Stimulated activated CD4-positive, alpha-beta T cell treated with anti-CD3 and anti-CD28 coated beads, Interleukin-1b, Interleukin-23, amount 100 ng/mL, for 24 hours (primary cell): ENCODE results near the gene BABAM1.
A peak's percentile ranks its signal among the peaks of the same experiment; 100 is the strongest.

Source experiments
- DNase-seq, 4 experiments: peaks; one replicate each; pipeline ENCODE4 v3.0.0-alpha.2; 2020; ENCODE audit warnings: low read depth in 4 of 4, low spot score in 1 of 4

The BABAM1 gene

DNA sequence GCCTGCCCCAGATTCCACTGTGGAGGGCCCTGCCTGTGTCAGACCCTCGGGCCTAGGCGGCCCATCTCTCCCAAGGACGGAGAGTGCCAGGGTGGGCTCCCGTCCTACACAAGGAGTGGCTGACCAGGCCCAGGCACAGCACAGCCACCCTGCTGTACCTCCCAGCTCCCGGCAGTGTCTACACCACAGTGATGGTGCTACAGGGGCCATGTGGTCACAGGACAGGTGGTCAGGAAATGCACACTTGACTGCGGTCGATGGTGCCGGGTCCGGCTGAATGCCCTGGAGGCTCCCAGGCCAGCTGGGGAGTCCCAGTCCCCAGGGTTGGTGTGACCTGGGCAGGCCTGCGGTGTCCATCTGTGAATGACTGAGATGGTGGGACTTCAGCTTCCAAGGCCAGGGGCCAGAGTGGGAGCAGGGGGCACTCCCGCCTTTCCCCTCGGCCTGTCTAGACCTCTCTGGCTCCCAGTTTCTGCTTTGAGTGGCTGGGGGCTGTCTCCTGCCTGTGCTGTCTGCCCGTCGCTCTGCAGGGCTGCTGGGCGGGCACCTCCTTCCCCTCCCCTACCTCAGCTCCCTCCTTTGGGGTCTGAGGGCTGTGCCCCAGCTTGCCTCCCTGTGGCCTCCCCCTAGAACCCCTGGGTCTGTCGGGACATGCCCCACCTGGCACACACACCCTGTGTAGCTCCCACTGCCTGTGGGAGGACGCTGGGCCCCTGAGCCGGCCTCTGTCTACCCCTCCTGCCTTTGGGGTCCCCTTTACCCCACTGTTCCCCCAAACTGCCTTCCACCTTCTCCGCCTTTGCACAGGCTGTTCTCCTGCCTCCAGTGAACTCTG is 54.6 kb downstream of the BABAM1 start:
- no peak for DNase-seq

DNA sequence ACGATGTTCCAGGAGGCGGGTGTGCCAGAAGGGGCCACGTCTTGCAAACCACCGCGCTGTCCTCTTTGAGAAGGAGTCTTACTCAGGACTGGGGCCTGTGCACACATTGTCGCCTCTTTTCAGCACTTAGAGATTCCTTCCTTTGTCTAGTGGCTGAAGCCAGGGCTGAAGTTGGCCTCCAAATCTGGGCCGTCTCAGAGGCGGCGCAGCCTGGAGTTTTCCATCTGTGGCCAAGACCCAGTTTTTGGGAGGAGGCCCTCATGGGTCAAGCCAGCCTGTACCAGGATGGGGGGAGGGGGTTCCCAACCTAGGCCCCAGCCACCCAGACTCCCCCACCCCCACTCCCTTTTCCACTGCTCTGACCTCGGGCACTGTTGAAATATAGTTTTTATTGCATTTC is 55.6 kb downstream of the BABAM1 start:
- DNase-seq = no peak

DNA sequence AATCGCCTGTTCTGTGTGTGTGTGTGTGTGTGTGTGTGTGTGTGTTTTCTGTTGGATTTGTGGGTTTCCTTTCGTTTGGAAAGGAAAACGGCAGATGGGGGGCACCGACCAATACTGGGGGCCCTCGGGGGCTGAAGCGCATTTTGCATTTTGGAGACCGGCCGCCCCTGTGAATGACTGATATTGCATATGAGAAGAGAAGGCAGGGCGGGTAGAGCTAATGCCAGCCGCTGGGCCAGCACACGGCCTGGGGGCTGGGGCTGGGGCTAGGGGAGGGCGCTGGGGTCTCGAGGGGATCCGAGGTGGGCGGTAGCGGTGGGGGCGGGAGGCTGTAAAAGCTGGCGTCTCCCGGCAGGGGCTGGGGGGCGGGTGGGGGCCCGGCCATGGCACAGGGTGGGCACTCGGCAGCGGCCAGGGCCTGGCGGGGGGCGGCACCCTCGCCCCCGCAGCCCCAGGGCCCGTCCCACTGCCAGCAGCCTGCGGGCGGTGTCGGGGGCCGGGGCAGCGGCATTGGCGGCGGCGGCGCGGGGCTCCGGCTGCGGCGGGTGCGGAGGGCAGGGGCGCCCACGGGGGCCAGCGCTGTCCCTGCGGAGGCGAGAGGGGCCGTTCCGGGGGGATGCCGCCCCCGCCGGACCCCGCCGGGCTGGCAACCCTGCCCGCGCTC is 56.2 kb downstream of the BABAM1 start:
- DNase-seq = no peak

DNA sequence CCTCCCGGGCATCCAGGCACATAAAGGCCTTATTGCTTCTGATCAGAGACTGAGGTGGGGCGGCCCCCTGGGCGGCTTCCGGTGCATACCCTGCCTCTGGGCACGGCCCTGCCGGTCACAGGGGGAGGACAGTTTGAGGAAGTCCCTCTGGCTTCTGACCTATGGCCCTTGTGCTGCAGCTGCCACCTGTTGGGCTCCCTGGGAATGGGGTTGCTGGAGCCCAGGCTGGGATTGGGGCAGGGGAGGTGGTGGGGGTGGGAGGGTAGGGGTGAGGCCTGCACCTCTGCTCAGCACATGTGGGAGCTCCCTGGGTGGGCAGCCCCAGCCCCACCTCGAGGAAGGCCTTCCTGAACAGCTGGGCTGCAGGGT is 56.7 kb downstream of the BABAM1 start:
- no peak for DNase-seq

DNA sequence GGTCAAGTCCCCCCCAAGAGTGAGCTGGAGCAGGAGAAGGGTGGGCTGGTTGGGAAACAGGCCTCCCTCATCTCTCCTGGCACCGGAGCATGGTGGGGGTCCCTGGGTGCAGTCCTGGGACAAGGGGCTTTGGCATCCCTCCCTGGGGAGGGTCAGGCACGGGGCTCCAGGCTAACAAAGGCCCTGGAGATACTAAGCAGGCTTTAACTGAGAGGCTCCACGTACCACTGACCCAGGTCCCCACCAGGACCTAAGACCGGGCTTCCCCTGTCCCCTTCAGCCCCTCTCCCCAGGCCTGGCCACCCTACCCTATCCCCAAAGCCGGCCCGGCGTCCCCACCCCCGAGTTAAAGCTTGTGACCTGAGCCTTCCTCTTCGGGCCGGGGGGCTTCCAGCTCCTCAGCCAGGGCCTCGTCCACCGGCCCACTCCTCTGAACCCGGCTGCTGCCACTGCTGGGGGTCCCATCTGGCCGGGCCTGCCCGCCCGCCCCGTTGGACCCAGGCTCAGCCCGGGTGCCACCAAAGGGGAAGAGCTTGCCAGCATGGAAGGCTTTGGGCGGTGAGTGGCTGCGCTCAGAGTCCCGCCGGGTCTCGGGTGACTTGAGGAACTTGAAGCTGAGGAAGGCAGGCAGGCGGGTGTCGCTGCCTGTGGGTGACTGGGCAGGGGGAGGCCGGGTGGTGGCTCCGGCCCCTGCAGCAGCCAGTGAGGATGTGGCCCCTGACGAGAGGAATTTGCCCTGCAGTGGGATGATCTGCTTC is 57.3 kb downstream of the BABAM1 start:
- DNase-seq = no peak

DNA sequence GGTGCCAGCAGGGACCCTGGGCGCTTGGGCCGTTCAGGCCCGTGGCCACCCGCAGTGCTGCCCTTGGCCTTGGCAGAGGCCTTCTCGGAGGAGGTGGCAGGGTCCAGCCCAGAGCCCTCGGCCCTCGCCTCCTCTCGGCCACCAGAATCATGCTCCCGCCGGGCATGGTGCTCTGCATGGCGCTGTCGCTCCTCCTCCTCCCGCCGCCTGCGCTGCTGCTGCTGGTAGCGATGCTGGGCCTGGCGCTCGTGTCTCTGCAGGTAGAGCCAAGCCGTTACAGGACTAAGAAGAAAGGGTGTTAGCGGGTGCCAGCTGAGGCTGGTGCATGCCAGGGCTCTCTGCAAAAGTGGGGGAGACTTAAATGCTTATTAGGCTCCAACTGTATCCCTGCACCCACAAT is 57.9 kb downstream of the BABAM1 start:
- no peak for DNase-seq

DNA sequence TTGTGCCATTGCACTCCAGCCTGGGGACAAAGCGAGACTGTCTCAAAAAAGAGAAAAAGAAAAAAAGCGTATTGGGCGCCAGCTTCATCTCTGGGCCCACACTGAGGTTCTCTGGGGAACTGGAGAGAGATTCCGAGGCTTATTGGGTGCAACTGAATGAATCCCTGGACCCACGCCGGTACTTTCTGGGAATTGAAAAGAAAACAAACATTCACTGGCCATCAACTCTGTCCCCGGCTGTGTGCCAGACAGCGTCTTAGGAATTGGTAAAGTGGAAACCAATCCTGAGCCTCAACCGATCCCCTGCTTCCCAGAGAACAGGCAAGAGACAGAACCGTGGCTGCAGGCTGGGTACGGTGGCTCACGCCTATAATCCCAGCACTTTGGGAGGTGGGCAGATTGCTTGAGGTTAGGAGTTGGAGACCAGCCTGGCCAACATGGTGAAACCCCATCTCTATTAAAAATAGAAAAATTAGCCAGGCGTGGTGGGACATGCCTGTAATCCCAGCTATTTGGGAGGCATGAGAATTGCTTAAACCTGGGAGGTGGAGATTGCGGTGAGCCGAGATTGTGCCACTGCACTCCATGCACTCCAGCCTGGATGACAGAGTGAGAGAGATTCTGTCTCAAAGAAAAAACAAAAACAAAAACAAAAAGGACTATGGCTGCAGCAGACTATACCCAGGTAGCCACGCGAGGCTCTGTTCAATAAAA is 58.8 kb downstream of the BABAM1 start:
- DNase-seq = no peak

DNA sequence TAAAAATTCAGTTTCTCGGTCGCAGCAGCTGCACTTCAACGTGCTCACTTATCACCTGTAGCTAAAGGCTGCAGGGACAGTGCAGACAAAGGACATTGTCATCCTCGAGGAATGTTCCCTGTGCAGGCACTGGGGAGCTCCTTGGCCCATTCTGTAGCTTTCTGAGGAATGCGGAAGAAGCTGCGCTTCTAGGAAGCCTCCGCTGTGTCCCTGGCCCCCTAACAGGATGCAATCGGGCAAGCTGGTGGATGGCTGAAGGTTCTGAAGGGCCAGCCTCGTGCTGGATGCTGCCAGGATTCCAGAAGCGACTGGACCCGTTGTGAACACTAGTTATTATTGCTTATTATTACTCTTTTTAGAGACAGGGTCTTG is 59.3 kb downstream of the BABAM1 start:
- no peak for DNase-seq

DNA sequence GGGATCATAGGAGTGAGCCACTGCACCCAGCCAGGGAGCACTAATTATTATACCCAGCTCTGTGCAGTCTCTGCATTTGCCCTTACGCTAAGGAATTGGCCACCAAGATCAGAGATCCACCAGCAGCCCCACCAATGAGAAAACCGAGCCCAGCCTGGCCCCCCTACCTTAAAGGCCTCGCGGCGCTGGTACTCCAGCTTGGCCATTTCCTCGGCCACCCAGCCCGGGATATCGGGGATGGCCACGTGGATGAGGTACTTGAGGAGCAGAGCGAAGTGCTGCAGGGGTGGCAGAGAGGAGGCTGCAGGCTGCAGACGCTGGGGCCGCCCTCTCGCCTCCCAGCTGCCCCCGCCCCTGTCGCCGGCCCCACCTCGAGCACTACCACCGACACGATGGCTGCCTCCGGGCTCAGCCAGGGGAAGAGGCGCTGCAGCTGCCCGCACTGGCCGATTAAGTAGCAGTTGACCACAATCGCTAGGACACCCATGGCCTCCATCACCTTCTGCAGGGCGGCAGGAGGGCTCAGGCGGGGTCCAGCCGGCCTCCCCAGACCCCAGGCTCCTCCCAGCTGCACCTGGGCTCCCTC is 59.9 kb downstream of the BABAM1 start:
- no peak for DNase-seq

DNA sequence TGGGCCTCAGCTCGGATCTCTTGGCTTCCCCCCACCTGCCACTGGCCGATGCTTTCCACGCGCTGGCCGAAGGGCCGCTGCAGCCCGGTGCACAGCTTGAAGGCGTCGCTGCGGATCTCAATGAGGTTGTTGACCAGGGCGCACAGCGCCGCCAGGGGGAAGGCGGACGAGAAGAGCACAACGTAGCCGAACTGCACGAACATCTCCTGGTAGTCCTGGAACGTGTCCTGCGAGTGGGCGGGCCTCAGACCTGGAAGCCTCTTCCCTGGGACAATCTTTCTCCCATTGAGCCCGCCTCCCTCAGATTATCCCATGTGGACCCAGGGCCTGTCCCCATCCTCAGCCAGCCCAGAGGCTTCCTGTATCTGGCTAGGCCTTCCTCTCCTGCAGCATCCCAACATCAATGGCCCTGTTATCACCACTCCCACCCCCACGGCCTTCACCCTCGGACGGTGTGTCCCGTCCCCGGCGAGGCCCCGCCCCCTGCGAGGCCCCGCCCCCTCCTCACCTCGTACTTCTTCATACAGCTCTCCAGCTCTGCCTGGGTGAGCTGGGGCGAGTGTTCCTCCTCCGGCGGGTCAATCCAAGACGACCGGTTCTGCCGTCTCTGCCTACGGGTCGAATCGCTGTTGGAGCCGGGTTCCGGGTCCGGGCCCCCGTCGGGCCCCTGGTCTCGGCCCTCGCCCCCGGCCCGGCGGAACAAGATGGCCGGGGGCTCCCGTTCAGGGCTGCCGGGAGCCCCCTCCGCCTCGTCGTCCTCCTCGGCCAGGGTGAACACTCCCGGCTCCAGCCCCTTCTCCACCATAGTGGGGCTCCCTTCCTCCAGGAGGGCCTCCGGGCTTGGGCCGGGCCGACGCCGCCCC is 60.6 kb downstream of the BABAM1 start:
- peak in 1 of 4 experiments; percentile 47 for DNase-seq
